Measurements from ENCODE around the gene CSTF3. TPM values are rescaled to one million over a fixed set of nuclear protein-coding genes. Genes with fewer than 3 reads are reported as not detected.

CSTF3 gene
- total RNA-seq, 1 donor from 2014 or later, result 16.6 TPM

GRCh38 chr11:33045551-33046255 lies 115.6 kb downstream of the CSTF3 start:
- Histone ChIP-seq H3K4me3 (ENCODE audit: low read depth, low read length) (no peak overlapping the region), H3K36me3 (ENCODE audit: control insufficient read depth, insufficient read depth, low read length) (no peaks in the 10 kb centered on the region), H3K27me3 (ENCODE audit: control insufficient read depth, insufficient read depth, low read length) (no peaks in the 10 kb centered on the region)
- FAIRE-seq (no peak), DNase-seq (ENCODE audit: low read depth) (peak; percentile 82)
- TF ChIP-seq, protein P1, sequence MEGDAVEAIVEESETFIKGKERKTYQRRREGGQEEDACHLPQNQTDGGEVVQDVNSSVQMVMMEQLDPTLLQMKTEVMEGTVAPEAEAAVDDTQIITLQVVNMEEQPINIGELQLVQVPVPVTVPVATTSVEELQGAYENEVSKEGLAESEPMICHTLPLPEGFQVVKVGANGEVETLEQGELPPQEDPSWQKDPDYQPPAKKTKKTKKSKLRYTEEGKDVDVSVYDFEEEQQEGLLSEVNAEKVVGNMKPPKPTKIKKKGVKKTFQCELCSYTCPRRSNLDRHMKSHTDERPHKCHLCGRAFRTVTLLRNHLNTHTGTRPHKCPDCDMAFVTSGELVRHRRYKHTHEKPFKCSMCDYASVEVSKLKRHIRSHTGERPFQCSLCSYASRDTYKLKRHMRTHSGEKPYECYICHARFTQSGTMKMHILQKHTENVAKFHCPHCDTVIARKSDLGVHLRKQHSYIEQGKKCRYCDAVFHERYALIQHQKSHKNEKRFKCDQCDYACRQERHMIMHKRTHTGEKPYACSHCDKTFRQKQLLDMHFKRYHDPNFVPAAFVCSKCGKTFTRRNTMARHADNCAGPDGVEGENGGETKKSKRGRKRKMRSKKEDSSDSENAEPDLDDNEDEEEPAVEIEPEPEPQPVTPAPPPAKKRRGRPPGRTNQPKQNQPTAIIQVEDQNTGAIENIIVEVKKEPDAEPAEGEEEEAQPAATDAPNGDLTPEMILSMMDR (IDR thresholded peaks at IDR 0.05; ENCODE audit: insufficient read depth, low read length, severe bottlenecking), result no peak

- Histone ChIP-seq H3K36me3 (ENCODE audit: control insufficient read depth, insufficient read depth, low read length) (no peaks in the 10 kb centered on the region), H3K4me3 (ENCODE audit: low read depth, low read length) (no peak overlapping the region), H3K27me3 (ENCODE audit: control insufficient read depth, insufficient read depth, low read length) (no peaks in the 10 kb centered on the region)
- DNase-seq (ENCODE audit: low read depth) (peak; percentile 85), FAIRE-seq (no peak)
- TF ChIP-seq, protein P1 (IDR thresholded peaks at IDR 0.05; ENCODE audit: insufficient read depth, low read length, severe bottlenecking), result no peak
These were observed 117.0 kb downstream of the CSTF3 start for GRCh38 chr11:33044285-33044756.

GRCh38 chr11:33043221-33043830 lies 118.0 kb downstream of the CSTF3 start:
- TF ChIP-seq, protein P1 (IDR thresholded peaks at IDR 0.05; ENCODE audit: insufficient read depth, low read length, severe bottlenecking), result no peak
- H3K36me3 ChIP-seq (ENCODE audit: control insufficient read depth, insufficient read depth, low read length), result no peaks in the 10 kb centered on the region
- DNase-seq (ENCODE audit: low read depth) (no peak), FAIRE-seq (no peak)
- no peaks in the 10 kb centered on the region for H3K27me3 ChIP-seq (ENCODE audit: control insufficient read depth, insufficient read depth, low read length)
- H3K4me3 ChIP-seq (ENCODE audit: low read depth, low read length), result no peak overlapping the region

DNA sequence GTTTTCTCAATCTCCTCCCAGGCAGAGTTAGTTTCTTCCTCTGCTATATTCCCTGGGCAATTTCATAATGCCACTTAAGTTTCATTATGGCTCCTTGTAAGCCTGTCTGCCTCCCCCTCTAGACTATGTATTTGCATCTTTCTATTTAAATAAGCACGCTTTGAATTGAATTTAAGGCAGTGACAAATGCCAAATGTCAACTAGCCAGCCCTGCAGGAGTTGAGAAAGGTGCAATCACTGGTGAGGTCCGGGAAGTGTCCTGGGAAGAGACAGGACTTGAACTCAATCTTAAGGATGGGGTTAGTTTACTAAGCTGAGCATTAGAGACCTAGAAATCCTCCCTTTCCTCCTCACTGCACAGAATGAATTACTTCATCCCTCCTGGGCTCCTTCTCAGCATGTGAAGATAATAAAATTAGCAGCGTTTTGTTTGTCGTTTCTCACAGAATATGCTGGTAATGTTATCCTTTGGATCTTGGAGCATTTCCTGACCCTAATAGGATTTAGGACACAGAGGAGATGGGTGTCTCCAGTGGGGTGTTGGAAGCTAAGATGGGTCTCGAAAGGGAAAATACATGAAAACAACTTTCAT lies 120.3 kb downstream of the CSTF3 start:
- no peak overlapping the region for H3K4me3 ChIP-seq (ENCODE audit: low read depth, low read length)
- DNase-seq (ENCODE audit: low read depth) (no peak), FAIRE-seq (no peak)
- no peaks in the 10 kb centered on the region for H3K36me3 ChIP-seq (ENCODE audit: control insufficient read depth, insufficient read depth, low read length)
- TF ChIP-seq, protein P1 (IDR thresholded peaks at IDR 0.05; ENCODE audit: insufficient read depth, low read length, severe bottlenecking), result no peak
- H3K27me3 ChIP-seq (ENCODE audit: control insufficient read depth, insufficient read depth, low read length), result no peaks in the 10 kb centered on the region

DNA sequence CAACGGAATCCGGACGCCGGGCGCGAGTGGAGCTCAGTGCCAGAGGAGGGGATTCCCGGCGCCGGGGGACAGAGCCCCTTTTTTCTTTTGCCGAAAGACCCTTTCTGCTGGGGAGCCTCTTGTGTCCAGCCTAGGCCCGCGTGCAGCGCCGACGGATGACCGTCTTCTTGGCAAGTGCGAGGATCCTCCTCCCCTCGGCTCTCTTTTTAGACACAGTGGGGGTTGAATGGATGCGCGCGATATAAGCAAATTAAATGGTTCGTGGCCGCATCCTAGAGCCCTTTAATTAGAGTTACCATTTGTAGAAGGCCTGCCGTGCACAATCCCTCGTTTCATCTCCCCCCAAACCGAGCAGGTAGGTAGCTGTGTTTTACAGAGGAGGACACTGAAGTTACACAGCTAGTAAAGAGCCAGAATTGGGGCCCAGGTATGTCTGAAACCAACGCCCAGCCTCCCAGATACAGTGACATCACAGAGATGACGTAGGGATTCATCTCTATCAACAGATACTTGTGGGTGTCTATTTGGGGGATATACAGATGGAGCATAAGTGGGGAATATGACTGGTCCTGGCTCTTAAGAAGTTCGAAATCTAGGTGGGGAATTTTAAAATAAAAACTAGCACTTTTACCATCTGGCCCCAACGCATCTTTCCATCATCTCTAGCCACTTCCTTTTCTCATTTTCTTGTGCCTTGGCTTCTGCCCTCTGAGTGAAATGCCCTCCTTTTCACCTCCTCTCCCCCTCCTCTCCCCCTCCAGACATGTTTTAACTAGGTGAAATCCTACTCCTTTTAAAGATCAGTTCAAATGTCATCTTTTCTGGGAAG lies 121.0 kb downstream of the CSTF3 start:
- DNase-seq (ENCODE audit: low read depth) (peak; percentile 49), FAIRE-seq (no peak)
- Histone ChIP-seq H3K36me3 (ENCODE audit: control insufficient read depth, insufficient read depth, low read length) (no peaks in the 10 kb centered on the region), H3K4me3 (ENCODE audit: low read depth, low read length) (peak overlapping the region; percentile 95), H3K27me3 (ENCODE audit: control insufficient read depth, insufficient read depth, low read length) (no peaks in the 10 kb centered on the region)
- TF ChIP-seq, protein P1 (IDR thresholded peaks at IDR 0.05; ENCODE audit: insufficient read depth, low read length, severe bottlenecking), result no peak
